Myocyte (in vitro differentiated cells): ENCODE measurements around the gene MUC22. TPM values are rescaled to one million over a fixed set of nuclear protein-coding genes. Genes with fewer than 3 reads are reported as not detected.

Source experiments
- DNase-seq: peaks from one replicate; pipeline ENCODE4 v3.0.0-alpha.2; 2012; ENCODE audit warnings: low read depth
- total RNA-seq: library from RNA; depleted of rRNA; stranded (reverse); fragments of >200 nt; gene quantifications from 2 replicates; pipeline ENCODE4 v1.2.3, GENCODE V29; 2014

The MUC22 gene
- total RNA-seq, 1 donor from 2014 or later = not detected

DNA sequence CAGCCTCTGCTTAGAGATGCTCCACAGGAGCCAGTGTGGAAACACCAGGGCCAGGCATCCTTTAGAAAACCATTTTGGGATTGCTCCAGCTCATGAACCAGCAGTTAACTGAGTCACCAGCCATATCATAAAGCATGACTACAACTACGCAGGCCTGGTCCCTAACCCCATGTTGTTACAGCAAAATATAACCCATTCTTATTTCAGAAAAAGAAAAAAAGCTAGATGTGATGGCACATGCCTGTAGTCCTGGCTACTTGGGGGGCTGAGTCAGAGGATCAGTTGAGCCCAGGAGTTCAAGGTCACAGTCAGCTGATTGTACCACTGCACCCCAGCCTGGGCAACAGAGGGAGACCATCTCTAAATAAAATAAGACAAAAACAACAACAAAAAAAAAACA lies 65.3 kb downstream of the MUC22 start:
- DNase-seq = no peak

DNA sequence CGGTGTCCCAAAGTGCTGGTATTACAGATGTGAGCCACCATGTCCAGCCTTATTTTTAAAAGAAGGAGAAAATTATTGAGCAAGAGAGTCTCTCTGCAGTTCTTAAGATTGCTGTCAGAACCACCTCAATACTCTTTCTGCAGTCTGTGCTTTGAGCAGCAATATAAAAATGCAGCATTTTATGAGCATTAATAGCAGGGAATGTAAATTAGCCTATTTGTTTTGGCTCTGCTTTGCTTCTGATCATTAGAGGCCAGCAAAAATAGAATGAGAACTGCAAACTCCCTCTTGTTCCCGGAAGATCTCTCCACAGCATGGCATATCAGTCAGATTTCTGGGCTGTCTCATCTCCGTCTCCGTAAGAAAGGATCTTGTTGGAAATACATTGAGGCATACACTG lies 66.3 kb downstream of the MUC22 start:
- DNase-seq = no peak

DNA sequence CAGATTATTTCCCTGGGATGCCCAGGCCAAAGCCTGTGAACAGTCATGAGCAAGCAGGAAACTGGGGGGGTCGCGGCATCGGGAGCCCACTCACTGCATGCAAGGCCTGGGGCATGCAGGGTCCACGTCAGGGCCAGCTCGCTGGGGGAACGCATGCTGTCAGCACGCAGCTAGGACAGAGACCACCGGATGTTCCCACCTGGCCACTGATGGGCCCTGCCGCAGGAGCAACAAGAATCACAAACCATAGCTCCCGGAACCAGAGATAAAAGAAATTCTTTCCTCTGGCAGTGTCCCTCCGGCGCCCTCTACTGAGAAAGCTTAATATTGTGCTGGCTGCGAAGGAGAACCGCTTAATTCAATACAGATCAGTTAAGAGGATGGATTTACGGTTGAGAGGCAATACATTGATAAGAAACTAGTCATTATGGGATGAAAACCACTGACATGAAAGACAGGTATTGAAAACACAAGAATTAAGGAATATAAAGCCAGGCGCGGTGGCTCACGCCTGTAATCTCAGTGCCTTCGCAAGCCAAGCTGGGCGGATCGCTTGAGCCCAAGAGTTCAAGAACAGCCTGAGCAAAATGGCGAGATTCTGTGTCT lies 69.5 kb downstream of the MUC22 start:
- peak; percentile 70 for DNase-seq

DNA sequence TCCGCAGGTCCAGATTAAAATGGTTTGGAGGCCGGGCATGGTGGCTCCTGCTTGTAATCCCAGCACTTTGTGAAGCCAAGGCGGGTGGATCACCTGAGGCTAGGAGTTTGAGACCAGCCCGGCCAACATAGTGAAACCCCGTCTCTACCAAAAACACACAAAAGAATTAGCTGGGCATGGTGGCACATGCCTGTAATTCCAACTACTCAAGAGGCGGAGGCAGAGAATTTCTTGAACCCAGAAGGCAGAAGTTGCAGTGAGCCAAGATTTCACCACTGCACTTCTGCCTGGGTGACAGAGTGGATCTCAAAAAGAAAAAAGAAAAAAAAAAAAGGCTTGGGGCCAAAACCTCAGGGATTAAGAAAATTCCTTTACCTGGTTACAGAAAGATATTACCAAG lies 71.6 kb downstream of the MUC22 start:
- DNase-seq = no peak

DNA sequence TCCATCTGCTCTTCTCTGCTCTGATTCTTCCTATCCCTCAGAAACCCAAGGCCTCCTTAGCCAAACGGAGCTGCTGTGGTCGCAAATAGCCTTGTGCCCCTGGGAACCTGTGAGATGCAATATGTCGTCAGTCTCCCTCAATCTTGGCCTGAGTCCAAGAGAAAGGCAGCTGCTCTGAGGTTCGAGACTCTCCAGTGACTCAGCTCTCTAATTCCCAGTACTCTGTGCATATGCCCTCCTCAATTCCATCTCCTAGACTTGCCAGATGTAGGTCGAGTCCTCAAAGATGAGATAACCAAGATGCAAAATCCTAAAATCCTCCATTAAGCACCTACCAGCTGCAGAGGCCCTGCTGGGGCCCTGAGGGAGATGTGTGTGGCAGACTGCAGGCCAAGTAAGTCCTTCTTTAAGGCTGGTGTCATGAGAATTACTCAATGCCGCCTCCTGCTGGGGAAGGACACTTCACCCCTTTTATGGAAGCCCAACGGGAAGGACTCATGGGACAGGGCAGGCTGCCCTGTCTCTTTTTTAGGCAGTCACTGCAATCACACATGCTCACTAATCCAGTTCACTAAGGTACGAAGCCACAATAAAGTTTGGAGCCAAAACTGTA lies 73.6 kb downstream of the MUC22 start:
- DNase-seq = peak; percentile 98

Other genes starting within 250 kb of the MUC22 start
- 88.6 and 89.0 TPM in 2 replicates for gene DDR1, start 126.0 kb upstream of the MUC22 start, total RNA-seq
- 5.5 and 7.3 TPM in 2 replicates for gene GTF2H4, start 102.3 kb upstream of the MUC22 start, total RNA-seq
- 21.3 and 21.7 TPM in 2 replicates for gene VARS2, start 96.2 kb upstream of the MUC22 start, total RNA-seq
- not detected in 2 replicates for gene SFTA2, start 78.3 kb upstream of the MUC22 start, total RNA-seq
- gene MUCL3, start 69.5 kb upstream of the MUC22 start, total RNA-seq = not detected in 2 replicates
- not detected in 2 replicates for gene MUC21, start 26.8 kb upstream of the MUC22 start, total RNA-seq
- gene C6orf15, start 102.1 kb downstream of the MUC22 start, total RNA-seq = 1.2 and 2.4 TPM in 2 replicates
- 0.21 and 0.29 TPM in 2 replicates for gene PSORS1C1, start 104.3 kb downstream of the MUC22 start, total RNA-seq
- 0.16 TPM in 1 of 2 replicates, not detected in the other for gene CDSN, start 110.0 kb downstream of the MUC22 start, total RNA-seq
- gene PSORS1C2, start 128.6 kb downstream of the MUC22 start, total RNA-seq = not detected in 2 replicates
- gene CCHCR1, start 147.3 kb downstream of the MUC22 start, total RNA-seq = 11.9 and 19.8 TPM in 2 replicates
- 2.8 and 4.0 TPM in 2 replicates for gene TCF19, start 148.1 kb downstream of the MUC22 start, total RNA-seq
- gene POU5F1, start 160.2 kb downstream of the MUC22 start, total RNA-seq = 1.4 and 2.5 TPM in 2 replicates